ENCODE results near the gene FPGS. TPM values are rescaled to one million over a fixed set of nuclear protein-coding genes. Genes with fewer than 3 reads are reported as not detected.

Gene FPGS
- total and polyA plus RNA-seq, 9 donors: 18.9 to 209 (median 154) TPM

DNA sequence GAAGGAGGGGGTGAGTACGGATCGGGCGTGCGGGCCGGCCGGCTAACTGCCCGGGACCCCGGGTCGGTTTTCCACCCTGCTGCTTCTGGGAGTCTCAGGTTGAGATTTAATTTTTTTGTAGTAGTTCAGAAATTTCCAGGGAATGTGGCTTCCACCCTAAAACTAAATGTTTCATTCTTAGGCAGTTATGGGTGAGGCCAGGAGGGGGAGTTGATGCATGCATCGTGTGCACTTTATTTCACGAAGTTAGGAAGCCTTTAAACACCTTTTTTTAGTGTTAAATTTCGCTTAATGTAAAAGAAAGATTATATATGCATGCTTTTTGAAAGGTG is 15.9 kb upstream of the FPGS start:
- peak overlapping the region; percentile 100 for H3K4me3 ChIP-seq
- intact Hi-C loops (cut with DNase I): loop anchor here in 3 of 4 donors (5.0 to 10.0 kb wide), 4 partner anchors 78 to 199 kb away; partner anchors contain the start of gene ST6GALNAC4 (in 1 of the 3)
- peaks cover 11% of the 10 kb centered on the region for H3K4me1 ChIP-seq (ENCODE audit: insufficient read depth)
- no peaks in the 10 kb centered on the region for H3K27me3 ChIP-seq
- H3K36me3 ChIP-seq: no peaks in the 10 kb centered on the region
- DNase-seq: no peak
- no peaks in the 10 kb centered on the region for H3K9me3 ChIP-seq
- peak overlapping the region in 1 of 2 donors; percentile 95 for H3K27ac ChIP-seq
- peak in 1 of 3 donors; percentile 13 for TF ChIP-seq CTCF (IDR thresholded peaks at IDR 0.05)
- no peak for TF ChIP-seq EP300 (IDR thresholded peaks at IDR 0.05)
- TF ChIP-seq POLR2A (IDR thresholded peaks at IDR 0.05): no peak
- WGBS, 3 donors: 1 to 3% (median 2%) methylated on average over 12 of the region's 12 CpGs

DNA sequence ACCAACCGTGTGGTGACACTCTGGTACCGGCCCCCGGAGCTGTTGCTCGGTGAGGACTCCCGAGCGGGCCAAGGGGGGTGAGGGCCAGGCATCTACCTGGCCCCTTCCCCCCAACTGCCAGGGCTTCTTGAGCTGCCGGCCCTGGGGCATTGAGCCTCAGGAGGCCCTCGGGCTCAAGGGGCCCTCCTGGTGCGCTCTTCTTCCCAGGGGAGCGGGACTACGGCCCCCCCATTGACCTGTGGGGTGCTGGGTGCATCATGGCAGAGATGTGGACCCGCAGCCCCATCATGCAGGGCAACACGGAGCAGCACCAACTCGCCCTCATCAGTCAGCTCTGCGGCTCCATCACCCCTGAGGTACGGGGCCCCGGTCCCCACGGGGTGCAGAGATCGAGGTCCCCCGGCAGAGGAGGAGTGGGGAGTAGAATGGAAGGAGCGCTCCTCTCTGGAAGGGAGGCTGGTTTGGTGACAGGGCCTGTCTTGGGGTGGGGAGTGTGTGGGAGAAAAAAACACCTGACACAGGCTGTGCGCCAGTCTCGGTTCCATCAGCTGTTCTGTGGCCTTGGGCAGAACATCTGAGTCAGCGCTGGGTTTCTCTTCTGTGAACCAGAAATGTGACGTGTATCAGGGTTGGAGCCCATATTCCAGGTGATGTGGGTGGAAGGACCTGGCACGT is 14.2 kb upstream of the FPGS start:
- WGBS, 3 donors: 70 to 79% (median 70%) methylated on average over 26 of the region's 26 CpGs

DNA sequence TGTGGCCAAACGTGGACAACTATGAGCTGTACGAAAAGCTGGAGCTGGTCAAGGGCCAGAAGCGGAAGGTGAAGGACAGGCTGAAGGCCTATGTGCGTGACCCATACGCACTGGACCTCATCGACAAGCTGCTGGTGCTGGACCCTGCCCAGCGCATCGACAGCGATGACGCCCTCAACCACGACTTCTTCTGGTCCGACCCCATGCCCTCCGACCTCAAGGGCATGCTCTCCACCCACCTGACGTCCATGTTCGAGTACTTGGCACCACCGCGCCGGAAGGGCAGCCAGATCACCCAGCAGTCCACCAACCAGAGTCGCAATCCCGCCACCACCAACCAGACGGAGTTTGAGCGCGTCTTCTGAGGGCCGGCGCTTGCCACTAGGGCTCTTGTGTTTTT is 13.5 kb upstream of the FPGS start:
- H3K27me3 ChIP-seq: no peaks in the 10 kb centered on the region
- TF ChIP-seq CTCF (IDR thresholded peaks at IDR 0.05) (no peak), POLR2A (IDR thresholded peaks at IDR 0.05) (no peak), EP300 (IDR thresholded peaks at IDR 0.05) (no peak)
- peak overlapping the region in 1 of 2 donors; percentile 29 for H3K27ac ChIP-seq
- no peaks in the 10 kb centered on the region for H3K36me3 ChIP-seq
- intact Hi-C loops (cut with DNase I): loop anchor here in 3 of 4 donors (5.0 to 10.0 kb wide), 4 partner anchors 76 to 202 kb away; partner anchors contain the start of gene ST6GALNAC4 (in 1 of the 3)
- WGBS, 3 donors: 69 to 76% (median 70%) methylated on average over 25 of the region's 25 CpGs
- peaks cover 14% of the 10 kb centered on the region for H3K4me1 ChIP-seq (ENCODE audit: insufficient read depth)
- H3K4me3 ChIP-seq: no peak overlapping the region
- H3K9me3 ChIP-seq: no peaks in the 10 kb centered on the region
- peak in 1 of 5 donors; percentile 50 for DNase-seq

More for the DNA sequence above, 14.2 kb upstream of the FPGS start:
- peak in 1 of 5 donors; percentile 43 for DNase-seq
- Histone ChIP-seq H3K4me3 (no peak overlapping the region), H3K9me3 (no peaks in the 10 kb centered on the region), H3K36me3 (no peaks in the 10 kb centered on the region), H3K4me1 (ENCODE audit: insufficient read depth) (peaks cover 13% of the 10 kb centered on the region), H3K27ac (peak overlapping the region in 1 of 2 donors; percentile 46), H3K27me3 (no peaks in the 10 kb centered on the region)
- TF ChIP-seq CTCF (IDR thresholded peaks at IDR 0.05) (no peak), POLR2A (IDR thresholded peaks at IDR 0.05) (no peak), EP300 (IDR thresholded peaks at IDR 0.05) (no peak)
- intact Hi-C loops (cut with DNase I): loop anchor here in 3 of 4 donors (5.0 to 10.0 kb wide), 4 partner anchors 76 to 201 kb away; partner anchors contain the start of gene ST6GALNAC4 (in 1 of the 3)

DNA sequence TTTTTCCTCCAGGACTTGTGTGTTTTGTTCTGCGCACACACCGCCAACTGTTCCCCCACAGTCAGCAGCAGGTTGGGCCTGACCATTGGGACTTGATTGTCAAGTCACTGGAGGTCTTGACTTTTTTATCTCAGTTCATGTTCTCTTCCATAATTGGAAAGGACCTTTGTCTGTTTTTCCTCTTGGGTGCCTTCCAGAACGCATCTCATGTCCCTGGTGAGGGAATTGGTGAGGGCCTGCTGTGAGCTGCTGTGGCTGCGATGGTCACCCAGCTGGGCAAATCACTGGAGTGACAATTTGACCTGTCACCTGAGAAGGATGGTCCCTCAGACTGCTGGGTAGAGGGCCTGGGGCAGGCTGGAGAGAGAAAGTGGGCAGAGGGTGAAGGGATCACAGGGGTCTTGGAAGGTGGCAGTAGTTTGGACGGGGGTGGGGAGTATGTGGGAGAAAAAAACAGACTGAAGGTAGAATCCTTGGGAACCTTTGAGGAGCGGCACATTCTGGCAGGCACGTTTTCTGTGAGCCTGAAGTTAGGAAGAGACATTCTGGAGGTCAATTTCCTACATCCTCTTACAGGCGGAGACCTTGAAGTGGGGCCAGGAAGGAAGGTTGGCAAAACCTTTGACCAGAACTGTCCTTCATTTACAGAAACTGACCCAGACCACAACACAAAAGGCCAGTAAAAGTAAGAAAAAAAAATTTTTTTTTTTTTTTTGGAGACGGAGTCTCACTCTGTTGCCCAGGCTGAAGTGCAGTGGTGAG is 12.4 kb upstream of the FPGS start:
- H3K27me3 ChIP-seq: no peaks in the 10 kb centered on the region
- WGBS, 3 donors: 74 to 79% (median 75%) methylated on average over 9 of the region's 9 CpGs
- no peak for DNase-seq
- no peaks in the 10 kb centered on the region for H3K9me3 ChIP-seq
- H3K36me3 ChIP-seq: no peaks in the 10 kb centered on the region
- H3K4me1 ChIP-seq (ENCODE audit: insufficient read depth): peaks cover 15% of the 10 kb centered on the region
- peak overlapping the region in 1 of 2 donors; percentile 28 for H3K27ac ChIP-seq
- TF ChIP-seq EP300 (IDR thresholded peaks at IDR 0.05) (no peak), POLR2A (IDR thresholded peaks at IDR 0.05) (no peak), CTCF (IDR thresholded peaks at IDR 0.05) (no peak)
- intact Hi-C loops (cut with DNase I): loop anchor here in 1 of 4 donors (5.0 to 10.0 kb wide), 2 partner anchors 75 to 132 kb away; no protein-coding TSS in a partner anchor
- no peak overlapping the region for H3K4me3 ChIP-seq

All from ovary (tissue), 9 donors.